MM.1S (cell line): ENCODE results near the gene NEIL1.
"Not testable (repeated sequence)": the region's sequence is repeated elsewhere in the genome, so short reads cannot be mapped to it uniquely, and the experiment has no call there.

ENCODE experiments used
- DNase-seq: peaks from one replicate; pipeline ENCODE4 v3.0.0-alpha.2; 2015
- H2AFZ ChIP-seq: fragments of 300-600 bp; sonication (generic); 2 replicates; pipeline ENCODE4 v1.6.0; 2016; ENCODE audit warnings: antibody characterized with exemption, low read length
- H3F3A ChIP-seq: fragments of 300-600 bp; sonication (generic); 2 replicates; pipeline ENCODE4 v1.6.1; 2016; ENCODE audit warnings: mild to moderate bottlenecking, antibody characterized with exemption, low read length, moderate library complexity, mixed read lengths; ENCODE audit not compliant: insufficient read depth
- H3K27ac ChIP-seq: fragments of 300-600 bp; sonication (generic); 2 replicates; pipeline ENCODE4 v1.5.1; 2016; ENCODE audit warnings: mild to moderate bottlenecking, low read length
- H3K27me3 ChIP-seq: fragments of 300-600 bp; sonication (generic); replicated peaks from 2 replicates; pipeline ENCODE4 v1.6.0; 2016; ENCODE audit warnings: low read length; ENCODE audit not compliant: insufficient read depth
- H3K36me3 ChIP-seq: fragments of 300-600 bp; sonication (generic); replicated peaks from 2 replicates; pipeline ENCODE4 v1.6.1; 2016; ENCODE audit warnings: mild to moderate bottlenecking, low read length, mixed read lengths; ENCODE audit not compliant: insufficient read depth
- H3K4me1 ChIP-seq: fragments of 300-600 bp; sonication (generic); 2 replicates; pipeline ENCODE4 v1.6.1; 2016; ENCODE audit warnings: low read length, mixed read lengths
- H3K4me2 ChIP-seq: fragments of 300-600 bp; sonication (generic); 2 replicates; pipeline ENCODE4 v1.6.0; 2016; ENCODE audit warnings: low read depth, low read length
- H3K4me3 ChIP-seq: fragments of 300-600 bp; sonication (generic); 2 replicates; pipeline ENCODE4 v1.5.1; 2016; ENCODE audit warnings: low read length, mixed read lengths
- H3K79me2 ChIP-seq: fragments of 300-600 bp; sonication (generic); 2 replicates; pipeline ENCODE4 v1.6.1; 2016; ENCODE audit warnings: mixed run types, low read length, mixed read lengths
- H3K9ac ChIP-seq: fragments of 300-600 bp; sonication (generic); 2 replicates; pipeline ENCODE4 v1.6.1; 2016; ENCODE audit warnings: low read length, mixed read lengths
- H3K9me2 ChIP-seq: fragments of 300-600 bp; sonication (generic); replicated peaks from 2 replicates; pipeline ENCODE4 v1.6.1; 2016; ENCODE audit warnings: mild to moderate bottlenecking, low read length, mixed read lengths; ENCODE audit not compliant: insufficient read depth
- H3K9me3 ChIP-seq: fragments of 300-600 bp; sonication (generic); replicated peaks from 2 replicates; pipeline ENCODE4 v1.6.1; 2016; ENCODE audit warnings: mild to moderate bottlenecking, low read length, mixed read lengths; ENCODE audit not compliant: insufficient read depth
- H4K20me1 ChIP-seq: fragments of 300-600 bp; sonication (generic); 2 replicates; pipeline ENCODE4 v1.6.1; 2016; ENCODE audit warnings: mild to moderate bottlenecking, low read length, moderate library complexity, mixed read lengths; ENCODE audit not compliant: insufficient read depth
- EZH2 ChIP-seq: fragments of 300-600 bp; sonication (generic); optimal IDR thresholded peaks from 2 replicates; pipeline ENCODE3; 2017; ENCODE audit warnings: low read depth, mild to moderate bottlenecking, antibody characterized with exemption, low read length, mixed read lengths
- EZH2phosphoT487 ChIP-seq: fragments of 300-600 bp; sonication (generic); IDR thresholded peaks from 2 replicates; pipeline ENCODE4 v1.6.1; 2018; ENCODE audit warnings: antibody characterized with exemption, low read length
- TF ChIP-seq, protein P1 (sequence below): fragments of 300-600 bp; sonication (generic); IDR thresholded peaks from 2 replicates; pipeline ENCODE4 v1.5.1; 2016; ENCODE audit warnings: antibody characterized with exemption, low read length, mixed read lengths

The NEIL1 gene

DNA sequence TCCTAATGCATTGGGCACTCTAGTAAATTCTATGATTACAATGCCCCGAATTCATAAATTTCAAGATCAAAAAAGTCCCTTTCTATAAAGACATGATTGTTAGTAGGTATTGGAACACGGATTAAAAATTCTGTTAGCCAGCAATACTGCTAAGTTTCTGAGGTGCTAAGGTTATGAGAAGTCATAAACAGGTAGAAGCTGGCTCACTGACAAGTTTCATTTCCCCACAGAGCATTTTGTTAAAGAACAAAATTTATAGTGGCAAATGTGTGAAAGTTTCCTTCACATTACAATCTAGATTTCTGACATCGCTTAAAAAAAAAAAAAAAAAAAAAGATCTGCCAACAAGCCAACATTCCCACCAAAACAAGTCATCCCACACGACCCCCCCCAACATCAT lies 33.9 kb downstream of the NEIL1 start:
- peaks cover 6% of the 10 kb centered on the region; the same call in 1 of the 2 replicates for H3K36me3 ChIP-seq
- H2AFZ ChIP-seq: no peak overlapping the region
- H3K9me2 ChIP-seq: no peaks in the 10 kb centered on the region
- H3K4me1 ChIP-seq: no peaks in the 10 kb centered on the region
- H3K27me3 ChIP-seq: no peaks in the 10 kb centered on the region
- H3K9ac ChIP-seq: no peak overlapping the region
- no peak overlapping the region for H3K27ac ChIP-seq
- no peaks in the 10 kb centered on the region for H4K20me1 ChIP-seq
- H3K79me2 ChIP-seq: no peaks in the 10 kb centered on the region
- no peak overlapping the region for H3K4me3 ChIP-seq
- H3K4me2 ChIP-seq: no peak overlapping the region
- no peaks in the 10 kb centered on the region for H3F3A ChIP-seq
- TF ChIP-seq EZH2 (no peak), EZH2phosphoT487 (no peak)
- TF ChIP-seq, protein P1, sequence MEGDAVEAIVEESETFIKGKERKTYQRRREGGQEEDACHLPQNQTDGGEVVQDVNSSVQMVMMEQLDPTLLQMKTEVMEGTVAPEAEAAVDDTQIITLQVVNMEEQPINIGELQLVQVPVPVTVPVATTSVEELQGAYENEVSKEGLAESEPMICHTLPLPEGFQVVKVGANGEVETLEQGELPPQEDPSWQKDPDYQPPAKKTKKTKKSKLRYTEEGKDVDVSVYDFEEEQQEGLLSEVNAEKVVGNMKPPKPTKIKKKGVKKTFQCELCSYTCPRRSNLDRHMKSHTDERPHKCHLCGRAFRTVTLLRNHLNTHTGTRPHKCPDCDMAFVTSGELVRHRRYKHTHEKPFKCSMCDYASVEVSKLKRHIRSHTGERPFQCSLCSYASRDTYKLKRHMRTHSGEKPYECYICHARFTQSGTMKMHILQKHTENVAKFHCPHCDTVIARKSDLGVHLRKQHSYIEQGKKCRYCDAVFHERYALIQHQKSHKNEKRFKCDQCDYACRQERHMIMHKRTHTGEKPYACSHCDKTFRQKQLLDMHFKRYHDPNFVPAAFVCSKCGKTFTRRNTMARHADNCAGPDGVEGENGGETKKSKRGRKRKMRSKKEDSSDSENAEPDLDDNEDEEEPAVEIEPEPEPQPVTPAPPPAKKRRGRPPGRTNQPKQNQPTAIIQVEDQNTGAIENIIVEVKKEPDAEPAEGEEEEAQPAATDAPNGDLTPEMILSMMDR: no peak
- no peak for DNase-seq
- no peaks in the 10 kb centered on the region for H3K9me3 ChIP-seq

DNA sequence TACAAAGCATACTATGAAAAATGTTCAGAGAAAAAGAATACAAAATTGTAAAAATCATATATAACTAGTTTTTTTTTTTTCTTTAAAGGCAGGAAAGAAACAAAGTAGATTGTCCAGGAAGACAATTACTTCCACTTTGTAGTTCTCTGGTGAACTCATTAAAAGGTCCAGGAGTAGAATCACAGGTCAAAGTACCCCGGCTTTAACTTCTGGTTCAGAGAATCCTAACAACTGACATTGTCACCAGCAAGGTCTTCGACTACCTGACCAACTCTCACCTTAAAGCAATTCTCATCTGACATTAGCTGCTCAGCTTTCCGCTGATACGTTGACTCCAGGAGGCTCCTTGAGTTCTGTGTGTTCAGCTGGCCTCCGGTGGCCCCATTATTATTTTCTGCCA lies 37.1 kb downstream of the NEIL1 start:
- not testable (repeated sequence) for DNase-seq, H3K36me3 ChIP-seq, H3K9me2 ChIP-seq

DNA sequence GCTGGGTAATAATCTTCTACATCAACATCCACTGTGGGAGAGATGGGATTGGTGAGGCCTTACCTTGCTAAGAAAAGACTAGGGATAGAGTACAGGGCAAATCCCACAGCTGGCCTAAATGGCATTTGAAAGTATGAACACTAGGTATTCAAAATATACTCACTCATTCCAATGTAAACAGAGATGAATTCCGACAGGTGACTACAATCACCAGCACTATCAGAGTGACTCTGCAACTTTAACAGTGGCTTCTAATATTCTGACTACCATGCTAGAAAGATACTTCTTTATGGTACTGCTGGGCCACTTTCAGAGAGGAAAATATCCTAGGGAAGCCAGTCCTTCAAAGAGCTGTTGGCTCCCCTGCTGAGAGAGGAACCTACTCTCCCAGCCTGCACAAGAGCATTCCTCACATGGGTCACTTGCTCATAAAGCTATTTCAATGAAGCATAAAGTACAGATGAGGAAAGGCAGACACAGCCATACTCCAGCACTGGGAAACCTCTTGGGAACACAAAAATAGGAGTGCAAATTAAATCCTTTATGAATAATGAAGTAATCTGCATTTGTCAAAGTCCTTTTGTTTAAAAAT lies 43.0 kb downstream of the NEIL1 start:
- Histone ChIP-seq H3K9ac (no peak overlapping the region), H3K9me2 (no peaks in the 10 kb centered on the region), H3K27ac (no peak overlapping the region), H4K20me1 (no peaks in the 10 kb centered on the region), H3K36me3 (peaks cover 4% of the 10 kb centered on the region), H3K4me2 (no peak overlapping the region), H3K9me3 (no peaks in the 10 kb centered on the region), H3K4me3 (no peak overlapping the region), H3K79me2 (no peaks in the 10 kb centered on the region), H3F3A (no peaks in the 10 kb centered on the region), H2AFZ (no peak overlapping the region), H3K4me1 (no peaks in the 10 kb centered on the region), H3K27me3 (no peaks in the 10 kb centered on the region)
- DNase-seq: no peak
- no peak for TF ChIP-seq EZH2phosphoT487
- TF ChIP-seq, protein P1: no peak
- no peak for TF ChIP-seq EZH2

More for the DNA sequence above, 37.1 kb downstream of the NEIL1 start:
- H3K4me2 ChIP-seq, H3K9ac ChIP-seq, H3K79me2 ChIP-seq, H2AFZ ChIP-seq, H3K27ac ChIP-seq, H3F3A ChIP-seq, H4K20me1 ChIP-seq, H3K27me3 ChIP-seq, H3K4me1 ChIP-seq, H3K4me3 ChIP-seq, H3K9me3 ChIP-seq: not testable (repeated sequence)

DNA sequence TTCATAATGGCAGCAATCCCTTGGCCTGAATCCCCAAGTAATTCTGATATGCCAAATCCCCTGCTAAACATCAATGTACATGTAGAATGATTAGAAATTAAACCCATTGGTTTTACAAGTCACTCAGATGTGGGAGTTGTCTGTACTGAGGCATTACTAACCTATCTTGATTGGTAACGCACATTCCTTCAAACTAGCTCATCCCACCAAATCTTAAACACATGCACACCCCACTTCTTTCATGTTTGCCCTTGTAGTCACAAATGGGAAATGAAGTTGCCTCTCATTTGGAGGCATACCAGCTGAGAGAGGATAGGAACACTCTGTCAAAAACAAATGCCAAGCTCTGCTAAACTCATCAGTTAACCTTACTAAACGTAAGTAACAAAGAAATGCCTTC lies 50.7 kb downstream of the NEIL1 start:
- H3K4me2 ChIP-seq: no peak overlapping the region
- H3K9me3 ChIP-seq: no peaks in the 10 kb centered on the region
- no peaks in the 10 kb centered on the region for H3K27me3 ChIP-seq
- H3F3A ChIP-seq: no peaks in the 10 kb centered on the region
- no peak for TF ChIP-seq EZH2
- no peak for TF ChIP-seq EZH2phosphoT487
- TF ChIP-seq, protein P1: no peak
- no peak overlapping the region for H3K4me3 ChIP-seq
- H3K36me3 ChIP-seq: peaks cover 12% of the 10 kb centered on the region; the same call in 1 of the 2 replicates
- H4K20me1 ChIP-seq: no peaks in the 10 kb centered on the region
- no peak overlapping the region for H2AFZ ChIP-seq
- H3K79me2 ChIP-seq: peaks cover 5% of the 10 kb centered on the region; the same call in 1 of the 2 replicates
- no peak overlapping the region for H3K9ac ChIP-seq
- no peak for DNase-seq
- H3K9me2 ChIP-seq: no peaks in the 10 kb centered on the region
- no peak overlapping the region for H3K27ac ChIP-seq
- no peaks in the 10 kb centered on the region for H3K4me1 ChIP-seq
